Stimulated activated CD8-positive, alpha-beta memory T cell treated with anti-CD3 and anti-CD28 coated beads, Interleukin-12 subunit alpha, Interleukin-12 subunit beta, amount 100 ng/mL, for 24 hours (primary cell): ENCODE results near the gene NUTM1.
"Not testable (repeated sequence)": the region's sequence is repeated elsewhere in the genome, so short reads cannot be mapped to it uniquely, and the experiment has no call there.

Experiments used
- DNase-seq: peaks from one replicate; pipeline ENCODE4 v3.0.0-alpha.2; 2020; ENCODE audit errors: extremely low read depth

NUTM1 gene

GRCh38 chr15:34362047-34362773, 19.1 kb downstream of the NUTM1 start:
- DNase-seq, result no peak

DNA sequence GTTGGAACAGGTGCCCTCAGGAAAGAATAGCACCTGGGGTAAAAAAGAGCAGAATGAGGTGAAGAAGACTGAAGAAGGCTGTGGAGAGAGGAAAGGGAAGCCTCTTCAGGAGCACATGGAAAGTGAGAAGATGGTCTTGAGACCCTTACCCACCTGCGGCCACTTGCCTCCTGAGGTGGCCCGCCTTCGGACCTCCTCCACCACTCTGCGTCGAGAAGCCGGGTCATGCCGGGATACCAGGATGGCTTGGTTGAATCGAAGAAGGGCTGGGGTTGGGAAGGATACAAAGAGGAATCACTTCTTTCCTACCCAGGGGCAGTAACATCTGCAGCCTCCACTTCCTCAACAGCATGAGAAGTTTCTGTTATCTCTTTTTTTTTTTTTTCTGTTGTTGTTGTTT, 20.9 kb downstream of the NUTM1 start:
- DNase-seq, result no peak

DNA sequence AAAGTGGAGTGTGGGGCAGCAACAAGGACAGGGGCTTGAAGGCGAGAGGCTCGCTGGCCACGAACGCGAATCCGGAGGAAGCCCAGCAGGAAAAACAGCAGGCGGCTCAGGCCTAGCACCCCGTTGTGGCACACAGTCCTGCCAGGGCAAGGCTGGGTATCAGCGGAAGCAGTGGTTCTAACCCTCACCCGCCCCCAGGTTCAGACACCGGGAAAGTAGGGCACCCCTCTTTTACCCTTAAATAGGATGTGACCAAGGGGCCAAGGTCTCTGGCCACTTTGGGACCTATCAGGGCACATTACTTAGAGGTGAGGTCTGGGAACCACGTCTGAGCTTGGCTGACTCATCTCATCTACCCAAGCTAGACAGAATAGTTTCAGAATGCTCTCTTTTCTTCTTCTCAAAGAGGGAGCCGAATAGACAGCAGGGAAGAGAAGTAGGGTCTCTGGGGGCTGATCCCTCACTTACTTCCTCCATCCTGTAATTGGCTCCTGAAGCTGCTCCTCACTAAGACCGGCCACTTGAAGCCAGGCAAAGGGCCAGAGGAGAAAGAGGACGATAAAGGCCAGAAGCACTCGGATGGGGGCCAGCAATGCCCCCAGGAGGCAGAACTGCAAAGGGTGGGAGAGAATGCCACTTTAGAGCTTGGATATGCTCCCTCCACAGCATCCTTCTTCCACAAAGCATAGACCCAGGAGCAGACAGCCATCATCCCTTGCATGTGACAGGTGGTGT, 22.1 kb downstream of the NUTM1 start:
- DNase-seq, result no peak

DNA sequence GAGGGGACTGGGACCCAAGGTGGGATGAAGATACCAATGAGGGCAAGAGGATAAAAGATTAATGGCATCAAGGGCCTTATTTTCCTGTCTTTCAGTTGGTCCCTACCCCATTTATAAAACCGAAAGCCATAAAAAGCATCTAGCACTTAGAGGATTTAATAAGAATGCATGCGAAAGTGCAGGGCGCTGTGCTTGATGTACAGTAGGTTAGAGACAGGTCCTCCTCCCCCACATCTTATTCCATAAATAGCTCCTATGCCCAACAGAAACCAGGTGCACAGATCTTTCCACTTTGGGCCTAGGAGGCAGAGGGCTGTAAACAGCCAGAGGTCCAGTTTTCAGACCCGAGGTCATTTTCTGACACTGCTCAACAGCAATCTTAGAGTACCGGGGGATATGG, 22.7 kb downstream of the NUTM1 start:
- no peak for DNase-seq

DNA sequence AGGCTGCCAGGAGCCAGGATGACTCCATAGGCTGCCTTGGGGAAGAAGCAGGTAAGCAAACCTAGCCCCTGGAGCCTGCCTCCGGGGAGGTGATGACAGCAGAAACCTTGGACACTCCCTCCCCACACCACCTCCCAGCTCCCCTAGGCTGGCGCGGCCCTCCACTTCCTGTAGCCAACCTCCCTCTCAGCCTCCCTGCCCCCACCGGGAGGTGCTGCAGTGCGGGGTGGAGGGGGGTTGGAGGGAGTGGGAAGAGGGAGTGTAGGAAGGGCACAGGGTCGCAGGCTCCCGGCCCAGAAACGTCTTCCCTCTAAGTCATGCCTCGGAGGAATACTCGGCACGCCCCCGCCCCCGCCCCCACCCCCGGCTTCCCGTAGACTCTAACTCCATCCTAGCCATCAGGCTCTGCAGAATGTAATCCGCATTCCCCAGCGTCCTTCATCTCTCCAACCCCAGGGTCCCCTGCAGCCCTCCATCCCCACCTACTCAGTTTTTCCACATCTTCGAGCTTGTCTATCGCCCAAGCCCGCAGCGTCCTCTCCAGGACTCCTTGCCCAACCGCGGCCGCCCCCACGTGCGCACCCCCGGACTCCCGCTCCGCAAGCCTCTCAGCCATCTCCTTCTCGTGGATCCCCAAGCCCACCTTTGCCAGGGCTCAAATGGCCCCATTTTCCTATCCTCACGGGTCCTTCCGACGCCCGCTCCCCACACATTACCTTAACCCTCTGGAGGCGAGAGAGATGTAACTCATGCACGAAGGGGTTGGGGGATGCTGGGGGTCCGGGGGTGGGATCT, 23.4 kb downstream of the NUTM1 start:
- peak; percentile 11 for DNase-seq

DNA sequence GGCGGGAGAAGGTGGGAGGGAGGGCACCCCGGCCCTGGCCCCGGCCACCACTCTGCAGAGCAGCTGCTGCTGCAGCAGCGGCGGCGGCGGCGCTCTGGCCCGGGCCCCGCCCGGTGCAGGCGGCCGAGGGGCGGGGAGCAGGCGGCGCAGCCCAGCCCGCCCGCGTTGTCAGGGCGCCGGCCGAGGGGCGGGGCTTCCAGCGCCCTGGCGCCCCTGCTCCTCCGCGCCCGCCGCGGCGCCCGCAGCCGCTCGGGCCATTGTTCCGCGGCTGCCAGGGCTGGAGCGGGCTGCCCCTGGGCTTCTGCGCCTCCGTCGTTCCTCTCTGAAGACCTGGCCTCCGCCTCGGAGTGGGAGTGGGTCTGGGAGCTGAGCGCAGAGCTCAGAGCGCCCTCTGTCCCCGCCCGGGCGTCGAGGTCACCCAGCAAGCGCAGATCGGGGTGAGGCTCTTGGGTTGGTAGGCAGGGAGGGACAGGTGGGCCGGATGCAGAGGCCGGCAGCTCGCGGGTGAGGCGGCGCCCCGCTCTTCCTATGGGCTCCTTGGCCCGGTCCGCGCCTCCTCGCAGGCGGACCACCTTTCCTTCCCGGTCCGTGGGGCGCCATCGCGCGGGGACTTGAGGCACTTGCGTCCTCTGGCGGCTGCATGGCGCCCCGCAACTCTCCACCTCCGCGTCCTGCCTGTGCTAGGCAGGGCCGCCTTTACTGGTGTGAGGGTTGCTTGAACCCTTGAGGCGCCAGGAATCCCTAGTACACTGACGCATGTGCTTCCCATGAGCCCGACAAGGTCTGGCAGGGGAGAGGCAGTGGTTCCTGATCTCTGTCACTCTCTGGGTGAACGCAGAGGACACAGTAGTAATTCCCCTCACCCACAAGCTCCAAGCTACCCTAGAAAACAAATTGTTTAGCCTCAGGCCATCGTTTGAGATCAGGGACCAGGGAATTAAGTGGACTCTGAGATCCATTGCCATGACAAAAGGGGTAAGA, 24.3 kb downstream of the NUTM1 start, which contains the start of gene LPCAT4:
Gene LPCAT4, minus strand, starts transcription at position 96 of the 981 bp plus-strand sequence. CDS start 96 bp downstream, outside the sequence.
- peak; percentile 67 for DNase-seq

DNA sequence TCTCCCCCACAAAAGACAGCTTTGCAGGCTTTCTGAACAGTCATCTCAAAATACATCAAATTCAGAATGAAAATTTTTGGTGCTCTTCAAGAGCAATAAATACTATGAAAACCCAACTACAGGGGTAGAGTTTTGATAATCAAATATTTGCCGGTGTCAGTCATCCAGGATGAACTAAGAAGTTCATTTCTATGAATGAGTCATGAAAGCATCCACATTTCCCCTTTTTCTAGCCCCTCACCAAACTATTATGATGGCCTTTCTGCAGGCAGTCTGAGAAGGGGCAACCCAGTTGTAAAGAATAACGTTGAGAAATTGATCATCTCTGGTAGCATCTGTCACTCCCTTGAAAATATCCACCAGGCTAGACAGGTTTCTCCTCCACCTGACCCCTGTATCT, 27.0 kb downstream of the NUTM1 start:
- DNase-seq, result no peak

DNA sequence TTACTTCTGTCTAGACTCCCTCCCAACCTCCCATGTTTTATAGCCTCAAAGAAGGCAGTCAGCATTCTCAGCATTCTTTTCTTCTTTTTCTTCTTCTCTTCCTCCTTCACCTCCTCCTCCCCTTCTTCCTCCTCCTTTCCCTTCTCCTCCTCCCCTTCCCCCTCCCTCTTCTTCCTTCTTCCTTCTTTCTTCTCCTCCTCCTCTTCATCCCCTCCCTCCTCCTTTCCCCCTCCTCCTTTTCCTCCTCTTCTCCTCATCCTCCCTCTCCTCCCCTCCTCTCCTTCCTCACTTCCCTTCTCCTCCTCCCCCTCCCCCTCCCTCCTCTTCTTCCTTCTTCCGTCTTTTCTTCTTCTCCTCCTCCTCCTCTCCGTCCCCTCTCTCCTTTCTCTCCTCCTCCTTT, 27.5 kb downstream of the NUTM1 start:
- no peak for DNase-seq

DNA sequence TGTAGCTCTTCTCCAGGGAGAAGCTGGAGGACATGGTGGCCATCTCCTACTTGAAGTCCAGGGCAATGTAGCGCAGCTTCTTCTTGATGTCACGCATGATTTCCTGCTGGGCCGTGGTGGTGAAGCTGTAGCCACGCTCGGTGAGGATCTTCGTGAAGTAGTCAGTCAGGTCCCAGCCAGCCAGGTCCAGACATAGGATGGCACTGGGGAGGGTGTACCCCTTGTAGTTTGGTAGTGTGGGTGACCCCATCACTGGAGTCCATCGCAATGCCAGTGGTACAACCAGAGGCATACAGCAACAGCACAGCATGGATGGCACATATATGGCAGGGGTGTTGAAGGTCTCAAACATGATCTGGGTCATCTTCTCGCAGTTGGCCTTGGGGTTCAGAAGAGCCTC, 30.8 kb downstream of the NUTM1 start:
- DNase-seq, result no peak

DNA sequence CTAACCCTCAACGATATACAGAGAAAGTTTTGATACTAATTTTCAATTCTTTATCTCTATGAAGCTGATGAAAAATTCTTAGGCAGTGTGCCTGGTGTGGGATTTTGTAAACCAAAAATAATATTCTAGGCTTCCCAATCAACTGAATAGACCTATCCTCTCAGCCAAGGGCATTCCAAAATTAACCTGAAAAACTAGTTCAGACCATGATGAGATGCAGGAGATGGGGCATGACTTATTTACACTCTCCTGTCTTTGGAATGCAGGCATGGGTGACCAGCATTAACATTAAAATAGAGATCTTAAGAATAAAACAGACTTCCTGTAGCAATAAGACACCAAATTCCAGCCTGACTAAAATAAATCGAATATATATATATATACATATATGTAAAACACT, 31.7 kb downstream of the NUTM1 start:
- DNase-seq, result no peak

DNA sequence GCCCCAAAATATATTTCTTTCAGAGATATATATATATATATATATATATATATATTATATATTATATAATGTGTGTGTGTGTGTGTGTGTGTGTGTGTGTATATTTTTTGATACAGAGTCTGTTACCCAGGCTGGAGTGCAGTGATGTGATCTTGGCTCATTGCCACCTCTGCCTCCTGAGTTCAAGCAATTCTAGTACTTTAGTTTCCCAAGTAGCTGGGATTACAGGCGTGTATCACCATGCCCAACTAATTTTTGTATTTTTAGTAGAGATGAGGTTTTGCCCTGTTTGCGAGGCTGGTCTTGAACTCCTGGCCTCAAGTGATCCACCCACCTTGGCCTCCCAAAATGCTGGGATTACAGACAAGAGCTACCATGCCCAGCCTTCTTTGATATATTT, 32.4 kb downstream of the NUTM1 start:
- DNase-seq, result not testable (repeated sequence)

DNA sequence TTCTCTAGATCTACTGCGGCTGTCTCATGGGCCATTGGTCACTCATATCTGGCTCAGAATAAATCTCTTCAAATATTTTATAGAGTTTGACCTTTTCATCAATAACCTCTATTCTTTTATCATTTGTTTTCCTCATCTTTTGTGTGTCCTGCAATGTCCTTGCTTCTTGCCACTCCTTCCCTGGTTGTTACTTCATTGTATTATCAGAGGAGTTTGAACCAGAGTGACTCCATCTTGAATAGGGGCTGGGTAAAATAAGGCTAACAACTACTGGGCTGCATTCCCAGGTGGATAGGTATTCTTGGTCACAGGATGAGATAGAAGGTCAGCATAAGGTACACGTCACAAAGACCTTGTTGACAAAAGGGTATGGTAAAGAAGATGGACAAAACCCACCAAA, 33.7 kb downstream of the NUTM1 start:
- no peak for DNase-seq

GRCh38 chr15:34380491-34380890, 37.4 kb downstream of the NUTM1 start:
- DNase-seq, result not testable (repeated sequence)

GRCh38 chr15:34381829-34382521, 38.9 kb downstream of the NUTM1 start:
- not testable (repeated sequence) for DNase-seq

DNA sequence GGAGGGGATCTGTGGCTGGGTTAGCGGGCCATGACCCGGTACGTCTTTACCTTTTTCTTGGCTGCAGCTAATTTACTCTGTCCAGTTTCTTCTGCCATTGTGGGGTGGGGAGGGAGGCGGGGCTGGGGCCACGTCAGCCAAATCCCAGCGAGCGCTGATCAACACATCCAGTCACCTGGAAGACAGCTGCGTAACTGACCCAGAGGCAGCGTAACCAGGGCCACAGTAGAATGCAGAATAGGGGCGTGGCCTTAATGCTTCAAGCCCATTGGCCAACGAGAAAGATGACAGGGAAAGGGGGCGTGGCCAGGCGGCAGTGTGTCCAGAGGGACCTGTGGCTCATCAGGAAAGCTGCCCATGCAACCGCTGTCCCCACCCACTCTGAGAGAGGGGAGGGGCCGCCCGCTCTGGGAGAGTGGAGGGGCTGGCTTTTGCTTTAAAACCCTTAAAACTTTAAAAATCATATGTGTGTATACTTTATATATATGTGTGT, 46.5 kb downstream of the NUTM1 start:
- not testable (repeated sequence) for DNase-seq

DNA sequence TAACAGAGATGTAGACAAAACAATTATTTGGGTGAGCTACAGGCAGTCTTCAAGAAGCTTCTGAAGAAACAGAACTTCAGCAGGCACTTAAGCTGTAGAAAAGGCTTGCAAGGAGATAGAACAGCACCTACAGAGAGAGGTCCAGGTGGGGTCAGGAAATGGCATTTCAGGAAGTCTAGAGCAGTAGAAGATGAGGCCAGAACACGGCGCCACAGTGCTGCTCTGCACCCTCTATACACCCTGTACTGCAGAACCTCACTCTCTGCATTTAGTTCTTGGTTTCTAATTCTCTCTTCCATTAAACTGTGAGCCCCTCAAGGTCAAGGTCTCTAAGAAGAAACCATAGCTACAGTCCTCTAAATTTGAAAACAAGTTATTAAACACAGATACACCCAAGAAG, 49.9 kb downstream of the NUTM1 start:
- DNase-seq, result not testable (repeated sequence)

GRCh38 chr15:34397637-34398259, 54.6 kb downstream of the NUTM1 start:
- not testable (repeated sequence) for DNase-seq

- DNase-seq, result not testable (repeated sequence)
Measured at GRCh38 chr15:34403160-34403598, 60.1 kb downstream of the NUTM1 start.

GRCh38 chr15:34403899-34404298, 60.8 kb downstream of the NUTM1 start:
- DNase-seq, result not testable (repeated sequence)
